GM12801 (cell line): ENCODE data around the gene MLEC.

ENCODE experiments used
- TF ChIP-seq, protein P1 (sequence below): IDR thresholded peaks from one replicate; pipeline ENCODE4 v1.5.1; 2011; ENCODE audit warnings: control low read depth; ENCODE audit not compliant: insufficient read length; ENCODE audit errors: extremely low read depth

Gene MLEC

GRCh38 chr12:120725659-120726509, 38.9 kb downstream of the MLEC start, which contains the start of gene ACADS:
TSS of gene ACADS (plus strand) at chr12:120725826. CDS start at chr12:120725886, 60 bp downstream.
- TF ChIP-seq, protein P1, sequence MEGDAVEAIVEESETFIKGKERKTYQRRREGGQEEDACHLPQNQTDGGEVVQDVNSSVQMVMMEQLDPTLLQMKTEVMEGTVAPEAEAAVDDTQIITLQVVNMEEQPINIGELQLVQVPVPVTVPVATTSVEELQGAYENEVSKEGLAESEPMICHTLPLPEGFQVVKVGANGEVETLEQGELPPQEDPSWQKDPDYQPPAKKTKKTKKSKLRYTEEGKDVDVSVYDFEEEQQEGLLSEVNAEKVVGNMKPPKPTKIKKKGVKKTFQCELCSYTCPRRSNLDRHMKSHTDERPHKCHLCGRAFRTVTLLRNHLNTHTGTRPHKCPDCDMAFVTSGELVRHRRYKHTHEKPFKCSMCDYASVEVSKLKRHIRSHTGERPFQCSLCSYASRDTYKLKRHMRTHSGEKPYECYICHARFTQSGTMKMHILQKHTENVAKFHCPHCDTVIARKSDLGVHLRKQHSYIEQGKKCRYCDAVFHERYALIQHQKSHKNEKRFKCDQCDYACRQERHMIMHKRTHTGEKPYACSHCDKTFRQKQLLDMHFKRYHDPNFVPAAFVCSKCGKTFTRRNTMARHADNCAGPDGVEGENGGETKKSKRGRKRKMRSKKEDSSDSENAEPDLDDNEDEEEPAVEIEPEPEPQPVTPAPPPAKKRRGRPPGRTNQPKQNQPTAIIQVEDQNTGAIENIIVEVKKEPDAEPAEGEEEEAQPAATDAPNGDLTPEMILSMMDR = no peak

DNA sequence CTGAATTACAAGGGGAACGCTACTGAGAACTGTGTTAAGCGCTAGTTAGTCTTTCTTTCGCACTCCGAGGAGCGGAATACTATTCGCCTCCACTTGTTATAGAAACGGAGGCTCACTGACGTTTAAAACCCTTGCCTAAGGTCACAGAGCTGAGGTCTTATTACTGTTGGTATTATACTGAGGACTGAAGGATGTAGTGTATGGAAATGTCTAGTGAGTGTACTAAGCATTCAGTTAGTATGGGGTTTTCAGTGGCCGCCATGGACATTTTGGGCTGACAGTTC, 39.5 kb downstream of the MLEC start:
- TF ChIP-seq, protein P1 = no peak

DNA sequence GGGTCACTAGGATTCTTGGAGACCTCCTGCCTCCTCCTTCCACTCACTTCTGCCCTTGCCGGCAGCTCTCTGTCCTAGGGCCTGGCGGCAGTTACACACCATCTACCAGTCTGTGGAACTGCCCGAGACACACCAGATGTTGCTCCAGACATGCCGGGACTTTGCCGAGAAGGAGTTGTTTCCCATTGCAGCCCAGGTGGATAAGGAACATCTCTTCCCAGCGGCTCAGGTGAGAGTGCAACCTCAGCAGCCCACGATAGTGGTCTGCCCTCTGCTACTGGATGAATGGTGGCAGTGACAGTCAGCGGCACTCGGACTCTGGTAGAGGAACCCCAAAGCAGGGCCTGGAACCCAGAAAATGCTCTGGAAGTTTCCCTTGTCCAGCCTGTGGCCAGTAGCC, 40.0 kb downstream of the MLEC start:
- TF ChIP-seq, protein P1 = no peak

GRCh38 chr12:120733574-120733973, 46.6 kb downstream of the MLEC start:
- TF ChIP-seq, protein P1 = no peak

GRCh38 chr12:120734210-120734609, 47.3 kb downstream of the MLEC start:
- TF ChIP-seq, protein P1 = no peak

DNA sequence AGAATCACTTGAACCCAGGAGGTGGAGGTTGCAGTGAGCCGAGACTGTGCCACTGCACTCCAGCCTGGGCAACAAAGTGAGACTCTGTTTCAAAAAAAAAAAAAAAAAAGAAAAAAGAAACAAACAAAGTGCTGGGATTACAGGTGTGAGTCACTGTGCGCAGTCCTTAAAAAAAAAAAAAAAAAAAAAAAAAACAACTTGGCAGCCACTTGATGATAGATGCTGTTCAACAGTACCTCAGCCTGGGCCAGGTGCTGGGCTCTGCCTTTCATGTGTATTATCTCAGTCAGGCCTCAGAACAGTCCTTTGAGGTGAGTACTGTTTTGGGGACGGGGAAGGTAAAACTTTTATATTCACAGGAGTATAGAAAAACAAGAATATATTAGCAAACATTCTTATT, 48.2 kb downstream of the MLEC start:
- TF ChIP-seq, protein P1 = no peak

- TF ChIP-seq, protein P1 = no peak
These were observed 49.7 kb downstream of the MLEC start for GRCh38 chr12:120736404-120737331.
